H1 (cell line): ENCODE data around the gene TSPAN32. TPM values are rescaled to one million over a fixed set of nuclear protein-coding genes. Genes with fewer than 3 reads are reported as not detected.

Experiments
- CTCF ChIA-PET: fragments of 300-600 bp; sonication (Branson Sonifier 250); formaldehyde crosslinking; loops from one replicate; lab custom pipeline; 2021; ENCODE audit not compliant: partially characterized antibody; lab: Charles Lee
- POLR2A ChIA-PET: fragments of 300-600 bp; sonication (Branson Sonifier 250); formaldehyde crosslinking; loops from one replicate; lab custom pipeline; 2021; ENCODE audit warnings: inconsistent platforms; ENCODE audit not compliant: partially characterized antibody; lab: Charles Lee
- DNase-seq, 2 experiments: peaks; one replicate each; pipeline versions ENCODE4 v3.0.0 to v3.0.0-alpha.2; 2010 to 2022; ENCODE audit warnings: low spot score in 2 of 2, low read depth in 1 of 2, mixed read lengths in 1 of 2
- FAIRE-seq: peaks from 2 replicates; lab custom pipeline; 2011; peaks lifted over from hg19 to GRCh38; lab: Jason Lieb, UNC
- H2AFZ ChIP-seq: 2 replicates; pipeline ENCODE4 v1.8.1; 2012; ENCODE audit warnings: low read length, inconsistent platforms
- H2AK5ac ChIP-seq: 2 replicates; pipeline ENCODE4 v1.6.1; 2013; ENCODE audit warnings: low read depth, low read length
- H2BK120ac ChIP-seq: replicated peaks from 2 replicates; pipeline ENCODE3; 2013; ENCODE audit warnings: low read depth, low read length, inconsistent platforms
- H2BK12ac ChIP-seq: 2 replicates; pipeline ENCODE4 v1.6.1; 2013; ENCODE audit warnings: low read depth, low read length
- H2BK15ac ChIP-seq: 2 replicates; pipeline ENCODE4 v1.6.1; 2013; ENCODE audit warnings: low read length
- H2BK20ac ChIP-seq: 2 replicates; pipeline ENCODE4 v1.6.1; 2013; ENCODE audit warnings: low read length
- H2BK5ac ChIP-seq: 2 replicates; pipeline ENCODE4 v1.6.1; 2013; ENCODE audit warnings: low read depth, low read length
- H3K14ac ChIP-seq: 2 replicates; pipeline ENCODE4 v1.6.1; 2013; ENCODE audit warnings: inconsistent platforms; ENCODE audit not compliant: insufficient read length
- H3K18ac ChIP-seq: 2 replicates; pipeline ENCODE4 v1.6.1; 2013; ENCODE audit warnings: low read length; ENCODE audit errors: extremely low read depth
- H3K23ac ChIP-seq: 2 replicates; pipeline ENCODE4 v1.6.1; 2013; ENCODE audit warnings: inconsistent platforms; ENCODE audit not compliant: insufficient read length
- H3K23me2 ChIP-seq: 2 replicates; pipeline ENCODE4 v1.6.1; 2013; ENCODE audit warnings: low read depth, low read length
- H3K27ac ChIP-seq: 2 replicates; pipeline ENCODE4 v1.6.1; 2011; ENCODE audit warnings: low read depth, low read length, inconsistent platforms
- H3K27me3 ChIP-seq, 4 experiments: replicated peaks in 1 of 4; 1 replicate in 1 of 4; 2 replicates in 3 of 4; pipeline versions ENCODE4 v1.6.1 to v1.8.1; 2011 to 2013; ENCODE audit warnings: low read length in 3 of 4, mild to moderate bottlenecking in 3 of 4, inconsistent platforms in 2 of 4, mixed read lengths in 2 of 4, moderate library complexity in 1 of 4; ENCODE audit not compliant: control insufficient read depth in 3 of 4, insufficient read depth in 3 of 4; ENCODE audit errors: extremely low read depth in 1 of 4
- H3K36me3 ChIP-seq, 4 experiments: 2 replicates each; pipeline versions ENCODE4 v1.6.1 to v1.8.1; 2011 to 2013; ENCODE audit warnings: mild to moderate bottlenecking in 4 of 4, low read length in 3 of 4, moderate library complexity in 2 of 4, control low read depth in 1 of 4, inconsistent platforms in 1 of 4; ENCODE audit not compliant: insufficient read depth in 4 of 4, control insufficient read depth in 2 of 4
- H3K4ac ChIP-seq: replicated peaks from 2 replicates; pipeline ENCODE3; 2013; ENCODE audit warnings: low read length, low read depth, mixed read lengths, inconsistent platforms; ENCODE audit not compliant: insufficient read length
- H3K4me1 ChIP-seq, 4 experiments: replicated peaks in 1 of 4; 1 replicate in 1 of 4; 2 replicates in 3 of 4; pipeline versions ENCODE4 v1.6.1 to v1.8.1; 2011 to 2013; ENCODE audit warnings: low read length in 3 of 4, inconsistent platforms in 2 of 4, mixed read lengths in 1 of 4; ENCODE audit not compliant: insufficient read depth in 4 of 4, control insufficient read depth in 3 of 4
- H3K4me2 ChIP-seq, 2 experiments: 2 replicates each; pipeline versions ENCODE4 v1.6.1 to v1.8.1; 2011 to 2013; ENCODE audit warnings: low read depth in 2 of 2, low read length in 2 of 2, control low read depth in 1 of 2, inconsistent platforms in 1 of 2, mild to moderate bottlenecking in 1 of 2; ENCODE audit not compliant: insufficient read depth in 1 of 2
- H3K4me3 ChIP-seq, 4 experiments: fragments of 200-600, 300-600 bp in 1 of 4; sonication (generic), shearing (Covaris generic), sonication (Bioruptor Twin) in 1 of 4; 2 replicates each; pipeline versions ENCODE4 v1.5.1 to v1.8.1; 2011 to 2016; ENCODE audit warnings: low read length in 4 of 4, low read depth in 3 of 4, control low read depth in 2 of 4, inconsistent platforms in 2 of 4, mild to moderate bottlenecking in 2 of 4, mixed read lengths in 1 of 4, moderate library complexity in 1 of 4; ENCODE audit not compliant: insufficient read depth in 2 of 4; ENCODE audit errors: extremely low read depth in 1 of 4
- H3K56ac ChIP-seq: replicated peaks from 2 replicates; pipeline ENCODE3; 2013; ENCODE audit warnings: low read depth, mild to moderate bottlenecking, mixed read lengths, low read length, inconsistent platforms; ENCODE audit not compliant: insufficient read length
- H3K79me1 ChIP-seq: 2 replicates; pipeline ENCODE4 v1.6.1; 2013; ENCODE audit warnings: low read depth, low read length, control low read depth
- H3K79me2 ChIP-seq, 2 experiments: 2 replicates each; pipeline versions ENCODE4 v1.6.1 to v1.8.1; 2012 to 2013; ENCODE audit warnings: low read length in 2 of 2, mild to moderate bottlenecking in 2 of 2, inconsistent platforms in 1 of 2; ENCODE audit not compliant: insufficient read depth in 2 of 2, control insufficient read depth in 1 of 2
- H3K9ac ChIP-seq, 4 experiments: replicated peaks in 1 of 4; 1 replicate in 1 of 4; 2 replicates in 3 of 4; pipeline versions ENCODE4 v1.6.1 to v1.8.1; 2011 to 2013; ENCODE audit warnings: low read depth in 3 of 4, low read length in 3 of 4, control low read depth in 2 of 4, mild to moderate bottlenecking in 2 of 4, moderate library complexity in 2 of 4, inconsistent platforms in 1 of 4; ENCODE audit errors: extremely low read depth in 1 of 4
- H3K9me3 ChIP-seq, 2 experiments: 2 replicates each; pipeline versions ENCODE4 v1.6.1 to v1.8.1; 2012 to 2013; ENCODE audit warnings: mild to moderate bottlenecking in 2 of 2, moderate library complexity in 2 of 2, control low read depth in 1 of 2, inconsistent platforms in 1 of 2, low read depth in 1 of 2, low read length in 1 of 2, mixed read lengths in 1 of 2; ENCODE audit not compliant: insufficient read depth in 2 of 2
- H4K20me1 ChIP-seq, 2 experiments: replicated peaks in 1 of 2; 2 replicates each; pipeline versions ENCODE3 to v1.8.1; 2011 to 2013; ENCODE audit warnings: inconsistent platforms in 2 of 2, low read length in 2 of 2, mild to moderate bottlenecking in 1 of 2; ENCODE audit not compliant: insufficient read depth in 2 of 2, control insufficient read depth in 1 of 2
- H4K5ac ChIP-seq: 2 replicates; pipeline ENCODE4 v1.6.1; 2013; ENCODE audit warnings: low read length, low read depth, mixed read lengths, inconsistent platforms; ENCODE audit not compliant: insufficient read length
- H4K8ac ChIP-seq: 2 replicates; pipeline ENCODE4 v1.8.0; 2013; ENCODE audit warnings: mild to moderate bottlenecking, moderate library complexity, low read length, inconsistent platforms; ENCODE audit not compliant: insufficient read depth; ENCODE audit errors: extremely low read depth
- H4K91ac ChIP-seq: replicated peaks from 2 replicates; pipeline ENCODE3; 2013; ENCODE audit warnings: low read length, mixed read lengths, inconsistent platforms; ENCODE audit not compliant: insufficient read length
- EZH2 ChIP-seq: fragments of 200-600 bp; sonication (generic); IDR thresholded peaks from 2 replicates; pipeline ENCODE4 v1.7.1; 2012; ENCODE audit warnings: low read depth, mild to moderate bottlenecking, moderate library complexity, low read length, inconsistent platforms; ENCODE audit not compliant: severe bottlenecking
- GABPA ChIP-seq: IDR thresholded peaks from 2 replicates; pipeline ENCODE4 v1.6.1; 2011; ENCODE audit warnings: mild to moderate bottlenecking, low read length, moderate library complexity, borderline replicate concordance; ENCODE audit not compliant: insufficient read depth
- GTF2F1 ChIP-seq: IDR thresholded peaks from 2 replicates; pipeline ENCODE4 v1.6.1; 2012; ENCODE audit warnings: low read depth, low read length, improper control_type of control experiment, borderline replicate concordance
- POLR2A ChIP-seq, 2 experiments: IDR thresholded peaks; 1 replicate in 1 of 2; 2 replicates in 1 of 2; pipeline ENCODE4 v1.6.1; 2011; ENCODE audit warnings: low read depth in 2 of 2, low read length in 2 of 2, mild to moderate bottlenecking in 2 of 2; ENCODE audit errors: control extremely low read depth in 1 of 2
- RAD21 ChIP-seq, 2 experiments: IDR thresholded peaks in 1 of 2; conservative IDR thresholded peaks in 1 of 2; 2 replicates each; pipeline ENCODE4 v1.6.1; 2011; ENCODE audit warnings: low read depth in 2 of 2, low read length in 2 of 2, improper control_type of control experiment in 1 of 2, inconsistent platforms in 1 of 2, mild to moderate bottlenecking in 1 of 2, moderate library complexity in 1 of 2
- WGBS, 2 experiments: shearing (Covaris generic) in 1 of 2; methylation state at CpG; one replicate each; pipeline versions ENCODE4 v1.1.6 to v1.1.7; 2013 to 2015; ENCODE audit warnings: low lambda C conversion rate in 2 of 2, mixed read lengths in 2 of 2, inconsistent platforms in 1 of 2, low coverage in 1 of 2, missing lambda C conversion rate in 1 of 2; ENCODE audit not compliant: insufficient replicate concordance in 2 of 2, insufficient coverage in 1 of 2, insufficient read length in 1 of 2; ENCODE audit errors: extremely low coverage in 1 of 2, missing lambda C conversion rate in 1 of 2; 5-methylcytosine and 5-hydroxymethylcytosine counted together
- polyA plus RNA-seq, 7 experiments: library from polyadenylated mRNA; depleted of rRNA in 3 of 7; stranded (reverse) in 5 of 7; unstranded in 2 of 7; fragments of >200 nt in 5 of 7; fragments of 200-250 nt in 2 of 7; gene quantifications; 1 replicate in 5 of 7; 2 replicates in 1 of 7; 4 replicates in 1 of 7; pipeline versions ENCODE4 v1.2.1 to v1.2.3, GENCODE V29; 2011 to 2013; ENCODE audit warnings: missing spikeins in 2 of 7, mixed read lengths in 2 of 7
- total RNA-seq: library from RNA; stranded (reverse); fragmentation: NEBNext Ultra II Directional; extraction: Animal tissue kit (Norgen Biotek cat#: 25700); gene quantifications from 2 replicates; pipeline ENCODE4 v1.2.1, GENCODE V29; 2021
- TF ChIP-seq, protein P1 (sequence below): IDR thresholded peaks from 2 replicates; pipeline ENCODE4 v1.6.1; 2011; ENCODE audit warnings: low read depth, mild to moderate bottlenecking, low read length; ENCODE audit not compliant: insufficient read depth

TSPAN32 gene
- total and polyA plus RNA-seq, 2 of the 8 experiments (the other 6 are each of a cell fraction or from before 2014, with no cell fraction given), result not detected

DNA sequence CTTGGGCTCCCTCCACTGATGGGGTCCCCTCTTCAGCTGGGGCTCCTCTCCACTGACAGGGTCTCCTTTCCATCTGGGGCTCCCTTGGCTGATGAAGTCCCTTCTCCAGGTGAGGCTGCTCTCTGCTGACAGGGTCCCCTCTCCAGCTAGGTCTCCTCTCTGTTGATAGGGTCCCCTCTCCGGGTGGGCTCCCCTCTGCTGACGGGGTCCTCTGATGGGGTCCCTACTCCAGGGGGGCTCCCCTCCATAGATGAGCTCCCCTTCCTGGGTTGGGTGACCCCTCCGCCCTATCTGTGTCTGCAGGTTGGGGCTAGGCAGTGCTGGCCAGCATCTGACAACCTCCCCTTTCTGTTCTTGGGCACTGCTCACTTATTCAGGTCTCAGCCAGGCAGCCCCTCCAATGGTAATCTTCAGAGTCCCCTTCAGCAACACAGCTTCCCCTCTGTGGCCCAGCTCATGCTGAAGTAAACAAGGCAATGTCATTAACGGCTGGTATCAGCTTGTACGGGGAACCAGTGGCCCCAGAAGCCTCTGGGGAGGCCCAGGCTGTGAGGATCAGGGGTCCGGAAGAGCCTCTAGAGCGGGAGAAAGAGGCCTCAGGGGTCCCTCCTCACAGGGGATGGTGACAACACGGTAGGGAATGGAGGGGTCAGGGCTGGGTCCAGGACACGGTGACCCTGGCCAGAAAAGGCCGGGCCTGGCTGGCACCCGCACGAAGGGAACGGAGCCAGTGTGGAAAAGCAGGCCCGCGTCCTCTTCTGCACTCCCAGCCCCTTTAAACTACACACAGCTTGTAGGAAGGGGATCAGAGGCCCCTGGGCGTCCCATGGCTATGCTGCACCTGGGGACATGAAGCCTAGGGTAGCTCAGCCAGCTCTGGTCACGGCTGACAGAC lies 65.7 kb downstream of the TSPAN32 start:
- Histone ChIP-seq H2AK5ac (no peak overlapping the region), H3K4me2 (no peak overlapping the region), H3K18ac (no peak overlapping the region), H3K56ac (no peak overlapping the region), H3K9ac (no peak overlapping the region), H2BK15ac (no peak overlapping the region), H3K4me3 (no peak overlapping the region), H3K79me1 (no peaks in the 10 kb centered on the region), H2BK5ac (no peak overlapping the region), H3K4ac (no peak overlapping the region), H2BK20ac (no peak overlapping the region), H2BK120ac (no peak overlapping the region), H4K5ac (no peak overlapping the region), H3K27ac (no peak overlapping the region), H3K9me3 (no peaks in the 10 kb centered on the region), H3K23me2 (no peaks in the 10 kb centered on the region), H3K79me2 (no peaks in the 10 kb centered on the region), H3K14ac (no peak overlapping the region), H3K4me1 (no peaks in the 10 kb centered on the region), H4K8ac (no peak overlapping the region; the same call in 1 of the 2 replicates), H4K91ac (no peak overlapping the region), H3K23ac (no peak overlapping the region), H3K36me3 (no peaks in the 10 kb centered on the region), H3K27me3 (0 out of 7 replicates have a peak, but pooled peaks cover 0 to 2% (median 0%) of the 10 kb centered on the region in 4 experiments), H2BK12ac (no peak overlapping the region), H2AFZ (no peak overlapping the region), H4K20me1 (peaks cover 0 to 1% of the 10 kb centered on the region in 2 experiments)
- POLR2A ChIA-PET, result interaction anchor here (3.1 kb wide), 1 partner anchor 10 kb away, joined by 34 read pairs; the partner anchor contains the start of gene CD81
- TF ChIP-seq, protein P1, sequence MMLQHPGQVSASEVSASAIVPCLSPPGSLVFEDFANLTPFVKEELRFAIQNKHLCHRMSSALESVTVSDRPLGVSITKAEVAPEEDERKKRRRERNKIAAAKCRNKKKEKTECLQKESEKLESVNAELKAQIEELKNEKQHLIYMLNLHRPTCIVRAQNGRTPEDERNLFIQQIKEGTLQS, result no peak
- TF ChIP-seq POLR2A (IDR thresholded peaks at IDR 0.05; ENCODE audit: control extremely low read depth in 1 of 2, low read depth in 2 of 2, low read length in 2 of 2) (no peak), GTF2F1 (no peak), GABPA (no peak), RAD21 (IDR thresholded peaks at IDR 0.05 in 1 of 2, conservative IDR thresholded peaks at IDR 0.05 in 1 of 2; ENCODE audit: low read depth in 2 of 2, low read length in 2 of 2) (no peak), EZH2 (no peak)
- CTCF ChIA-PET, result interaction anchor here (0.9 to 1.8 kb wide), 5 partner anchors 13 to 181 kb away, joined by 3 to 9 read pairs (median 4); no protein-coding TSS in a partner anchor
- 92% methylated on average over 17 of the region's 17 CpGs; no CpG with 5 or more reads in 1 of the 2 experiments for WGBS, 2 experiments
- DNase-seq (no peak), FAIRE-seq (no peak)
